Activated T-helper 1 cell treated with anti-CD3 and anti-CD28 coated beads, Interleukin-12 subunit alpha, Interleukin-12 subunit beta, Interleukin-2, Interleukin-4 antibody, amounts not matched to agents 30 ng/mL and 10 ng/mL and 1 ng/mL, durations not matched to agents 14 hours and 24 hours and 36 hours (primary cell): Measurements from ENCODE around the gene NDUFB2. TPM values are rescaled to one million over a fixed set of nuclear protein-coding genes. Genes with fewer than 3 reads are reported as not detected.
A peak's percentile ranks its signal among the peaks of the same experiment; 100 is the strongest.
"Not testable (repeated sequence)": the region's sequence is repeated elsewhere in the genome, so short reads cannot be mapped to it uniquely, and the experiment has no call there.

ENCODE experiments used
- DNase-seq: peaks from one replicate; pipeline ENCODE4 v3.0.0; 2021; ENCODE audit warnings: low spot score
- H3K27ac Mint-ChIP-seq: one replicate; pipeline ENCODE4 v1.8.0; 2021; ENCODE audit warnings: mild to moderate bottlenecking, mixed read lengths
- H3K27me3 Mint-ChIP-seq: one replicate; pipeline ENCODE4 v1.8.0; 2022; ENCODE audit warnings: mild to moderate bottlenecking, moderate library complexity, mixed read lengths; ENCODE audit not compliant: insufficient read depth
- H3K36me3 Mint-ChIP-seq: one replicate; pipeline ENCODE4 v1.8.0; 2021; ENCODE audit warnings: low read depth, mixed read lengths
- H3K4me1 Mint-ChIP-seq: one replicate; pipeline ENCODE4 v1.8.0; 2021; ENCODE audit warnings: low read depth, mixed read lengths
- H3K4me3 Mint-ChIP-seq: one replicate; pipeline ENCODE4 v1.8.0; 2021; ENCODE audit warnings: mild to moderate bottlenecking, moderate library complexity, mixed read lengths
- H3K9me3 Mint-ChIP-seq: one replicate; pipeline ENCODE4 v1.8.0; 2021; ENCODE audit warnings: mixed read lengths
- intact Hi-C: fragments of 100-400 bp; cut with micrococcal nuclease; formaldehyde crosslinking; loops from one replicate; pipeline ENCODE4 v1.15.1; 2024
- total RNA-seq: library from RNA; stranded (reverse); gene quantifications from 2 replicates; pipeline ENCODE4 v1.2.3, GENCODE V29; 2022

Gene NDUFB2
- total RNA-seq, 1 donor from 2014 or later, result 194 TPM

DNA sequence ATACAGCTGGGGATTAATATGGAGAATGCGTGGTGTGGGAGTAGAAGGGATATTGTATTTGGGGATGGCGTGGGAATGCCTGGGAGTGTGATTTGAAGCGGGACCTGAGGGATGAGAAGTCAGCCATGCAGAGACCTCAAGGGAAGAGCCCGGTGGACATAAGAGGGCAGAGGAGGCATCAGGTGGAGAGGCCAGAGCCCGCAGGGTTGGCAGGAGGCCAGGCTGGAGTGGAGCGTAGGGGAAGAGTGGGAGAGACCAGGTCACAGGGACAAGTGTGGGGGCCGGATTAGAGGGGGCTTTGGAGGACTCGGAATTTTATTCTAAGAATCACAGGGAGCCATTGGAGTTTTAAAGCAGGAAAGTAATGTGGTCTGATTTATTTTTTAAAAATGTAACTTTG, 2.0 kb downstream of the NDUFB2 start:
- peaks cover 18% of the 10 kb centered on the region for H3K36me3 Mint-ChIP-seq
- H3K27ac Mint-ChIP-seq, result no peak overlapping the region
- DNase-seq, result no peak
- no peaks in the 10 kb centered on the region for H3K9me3 Mint-ChIP-seq
- H3K4me1 Mint-ChIP-seq, result peaks cover 30% of the 10 kb centered on the region
- intact Hi-C loops, result loop anchor here (5.0 to 10.0 kb wide), 2 partner anchors 296 to 856 kb away; partner anchors contain the start of genes AGK and RAB19
- H3K4me3 Mint-ChIP-seq, result peak overlapping the region; percentile 90
- no peaks in the 10 kb centered on the region for H3K27me3 Mint-ChIP-seq

DNA sequence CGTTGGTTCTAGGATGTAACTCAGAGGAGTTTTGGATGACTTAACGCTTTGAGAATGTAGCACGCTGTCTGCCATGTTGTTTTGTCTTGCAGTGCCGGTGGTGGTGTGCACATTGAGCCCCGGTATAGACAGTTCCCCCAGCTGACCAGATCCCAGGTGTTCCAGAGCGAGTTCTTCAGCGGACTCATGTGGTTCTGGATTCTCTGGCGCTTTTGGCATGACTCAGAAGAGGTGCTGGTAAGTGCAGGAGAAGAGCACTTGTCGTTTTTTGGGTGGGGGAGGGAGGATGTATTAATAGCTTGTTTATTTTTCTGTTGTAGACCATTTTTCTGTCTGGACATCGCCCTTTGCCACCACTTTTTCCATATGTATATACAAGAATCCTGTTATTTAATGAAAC, 6.3 kb downstream of the NDUFB2 start:
- H3K27ac Mint-ChIP-seq, result no peak overlapping the region
- H3K9me3 Mint-ChIP-seq, result no peaks in the 10 kb centered on the region
- peaks cover 17% of the 10 kb centered on the region for H3K4me1 Mint-ChIP-seq
- intact Hi-C loops, result no loop called here
- no peak for DNase-seq
- H3K36me3 Mint-ChIP-seq, result peaks cover 29% of the 10 kb centered on the region
- no peak overlapping the region for H3K4me3 Mint-ChIP-seq
- H3K27me3 Mint-ChIP-seq, result no peaks in the 10 kb centered on the region

DNA sequence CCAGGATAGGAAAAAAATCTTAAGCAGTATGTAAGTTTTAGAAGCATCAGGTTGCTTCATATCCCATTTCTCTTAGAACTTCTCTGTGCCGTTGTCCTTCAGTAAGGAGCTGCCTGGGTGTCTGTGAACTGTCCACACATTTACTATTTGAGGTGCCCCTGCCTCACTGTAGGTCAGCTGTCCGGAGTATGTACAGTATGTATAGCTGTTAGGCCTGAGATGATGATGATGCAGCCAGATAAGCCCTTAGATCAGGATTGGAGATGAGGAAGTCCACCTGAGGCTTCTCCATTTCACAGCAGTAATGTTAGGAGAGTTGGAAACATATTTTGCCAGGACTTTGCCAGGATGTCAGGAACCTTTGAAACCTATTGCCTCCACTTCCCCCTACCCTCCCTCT, 7.7 kb downstream of the NDUFB2 start:
- H3K4me1 Mint-ChIP-seq, result peaks cover 7% of the 10 kb centered on the region
- no peak overlapping the region for H3K4me3 Mint-ChIP-seq
- H3K27ac Mint-ChIP-seq, result no peak overlapping the region
- H3K9me3 Mint-ChIP-seq, result no peaks in the 10 kb centered on the region
- peaks cover 25% of the 10 kb centered on the region for H3K36me3 Mint-ChIP-seq
- DNase-seq, result no peak
- intact Hi-C loops, result no loop called here
- no peaks in the 10 kb centered on the region for H3K27me3 Mint-ChIP-seq

DNA sequence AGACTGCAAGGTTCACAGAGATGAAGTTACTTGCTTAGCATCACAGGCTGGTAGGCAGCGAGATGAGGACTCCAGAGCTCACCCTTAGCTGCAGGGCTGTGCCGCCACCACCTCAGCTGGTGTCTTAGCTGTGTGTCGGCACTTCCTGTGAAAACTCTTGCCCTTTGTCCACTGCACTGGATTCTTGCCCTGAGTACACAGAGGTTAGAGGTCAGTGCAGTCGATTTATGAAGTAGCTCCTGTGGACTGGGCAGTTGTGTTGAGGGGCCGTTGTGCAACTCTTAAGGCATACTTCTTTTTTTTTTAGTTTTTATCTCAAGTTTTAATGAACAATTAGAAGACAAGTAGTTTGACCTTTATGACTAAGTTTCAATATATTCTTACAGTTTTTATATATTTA, 10.6 kb downstream of the NDUFB2 start:
- no peaks in the 10 kb centered on the region for H3K27me3 Mint-ChIP-seq
- intact Hi-C loops, result no loop called here
- no peak overlapping the region for H3K27ac Mint-ChIP-seq
- no peak for DNase-seq
- H3K36me3 Mint-ChIP-seq, result peaks cover 23% of the 10 kb centered on the region
- H3K4me1 Mint-ChIP-seq, result no peaks in the 10 kb centered on the region
- no peaks in the 10 kb centered on the region for H3K9me3 Mint-ChIP-seq
- H3K4me3 Mint-ChIP-seq, result no peak overlapping the region

DNA sequence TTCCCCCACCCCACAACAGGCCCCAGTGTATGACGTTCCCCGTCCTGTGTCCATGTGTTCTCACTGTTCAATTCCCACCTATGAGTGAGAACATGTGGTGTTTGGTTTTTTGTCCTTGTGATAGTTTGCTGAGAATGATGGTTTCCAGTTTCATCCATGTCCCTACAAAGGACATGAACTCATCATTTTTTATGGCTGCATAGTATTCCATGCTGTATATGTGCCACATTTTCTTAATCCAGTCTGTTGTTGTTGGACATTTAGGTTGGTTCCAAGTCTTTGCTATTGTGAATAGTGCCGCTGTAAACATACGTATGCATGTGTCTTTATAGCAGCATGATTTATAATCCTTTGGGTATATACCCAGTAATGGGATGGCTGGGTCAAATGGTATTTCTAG, 12.3 kb downstream of the NDUFB2 start:
- H3K27me3 Mint-ChIP-seq, H3K4me1 Mint-ChIP-seq, DNase-seq, intact Hi-C loops, H3K4me3 Mint-ChIP-seq, H3K27ac Mint-ChIP-seq, H3K9me3 Mint-ChIP-seq: not testable (repeated sequence)
- H3K36me3 Mint-ChIP-seq, result peaks cover 26% of the 10 kb centered on the region

DNA sequence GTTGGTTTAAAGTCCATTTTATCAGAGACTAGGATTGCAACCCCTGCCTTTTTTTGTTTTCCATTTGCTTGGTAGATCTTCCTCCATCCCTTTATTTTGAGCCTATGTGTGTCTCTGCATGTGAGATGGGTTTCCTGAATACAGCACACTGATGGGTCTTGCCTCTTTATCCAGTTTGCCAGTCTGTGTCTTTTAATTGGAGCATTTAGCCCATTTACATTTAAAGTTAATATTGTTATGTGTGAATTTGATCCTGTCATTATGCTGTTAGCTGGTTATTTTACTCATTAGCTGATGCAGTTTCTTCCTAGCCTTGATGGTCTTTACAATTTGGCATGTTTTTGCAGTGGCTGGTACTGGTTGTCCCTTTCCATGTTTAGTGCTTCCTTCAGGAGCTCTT, 15.9 kb downstream of the NDUFB2 start:
- H3K27ac Mint-ChIP-seq, H3K4me3 Mint-ChIP-seq, DNase-seq, H3K27me3 Mint-ChIP-seq, H3K4me1 Mint-ChIP-seq, H3K9me3 Mint-ChIP-seq, intact Hi-C loops: not testable (repeated sequence)
- H3K36me3 Mint-ChIP-seq, result peaks cover 15% of the 10 kb centered on the region

DNA sequence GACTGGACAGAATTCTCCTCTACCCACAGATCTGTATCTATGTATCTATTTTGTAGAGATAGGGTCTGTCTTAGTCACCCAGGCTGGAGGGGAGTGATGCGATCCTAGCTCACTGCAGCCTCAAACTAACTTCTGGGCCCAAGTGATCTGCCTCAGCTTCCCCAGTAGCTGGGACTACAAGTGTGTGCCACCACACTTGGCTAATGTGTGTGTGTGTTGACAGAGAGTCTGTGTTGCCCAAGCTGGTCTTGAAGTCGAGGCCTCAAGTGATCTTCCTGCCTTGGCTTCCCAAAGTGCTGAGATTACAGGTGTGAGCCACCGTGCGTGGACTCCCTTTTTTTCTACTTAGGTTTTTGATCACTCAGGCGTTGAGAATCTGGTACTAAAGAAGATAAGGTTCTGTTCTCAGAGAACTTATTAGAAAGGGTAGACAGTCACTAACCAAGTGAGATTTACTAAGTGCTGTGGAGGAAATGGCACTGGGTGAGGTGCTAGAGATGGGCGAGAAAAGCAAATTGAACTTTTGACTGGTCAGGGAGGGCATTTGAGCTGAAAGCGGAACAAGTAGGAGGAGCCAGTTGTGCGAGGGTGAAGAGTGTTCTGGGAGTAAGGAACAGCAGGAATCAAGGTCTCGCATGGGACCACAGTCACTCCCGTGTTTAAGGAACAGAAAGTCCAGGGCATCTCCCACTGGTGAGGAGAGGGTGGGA, 18.0 kb downstream of the NDUFB2 start:
- no peaks in the 10 kb centered on the region for H3K27me3 Mint-ChIP-seq
- no peaks in the 10 kb centered on the region for H3K9me3 Mint-ChIP-seq
- no peaks in the 10 kb centered on the region for H3K4me1 Mint-ChIP-seq
- no peak overlapping the region for H3K27ac Mint-ChIP-seq
- H3K36me3 Mint-ChIP-seq, result peaks cover 11% of the 10 kb centered on the region
- H3K4me3 Mint-ChIP-seq, result no peak overlapping the region
- DNase-seq, result no peak
- intact Hi-C loops, result no loop called here

DNA sequence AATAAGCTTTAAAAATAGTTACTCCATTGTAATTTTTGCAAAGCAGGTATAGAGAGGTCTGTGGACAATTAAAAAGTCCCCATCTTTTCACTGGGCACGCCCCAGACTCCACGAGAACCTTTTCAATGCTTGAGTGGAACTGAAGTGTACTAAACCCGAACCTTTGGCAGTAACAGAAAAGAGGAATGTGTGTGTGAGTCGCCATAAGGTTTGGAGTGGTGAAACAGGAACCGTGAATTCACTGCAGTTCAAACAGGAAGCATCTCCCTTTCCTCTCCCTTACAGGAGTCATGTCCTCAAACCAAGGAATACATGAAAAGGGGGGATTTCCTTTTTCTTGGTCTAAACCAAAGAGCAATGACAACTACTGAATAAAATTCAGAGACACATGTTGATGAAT, 23.2 kb downstream of the NDUFB2 start:
- intact Hi-C loops, result no loop called here
- Mint-ChIP-seq H3K27ac (no peak overlapping the region), H3K4me3 (no peak overlapping the region), H3K9me3 (no peaks in the 10 kb centered on the region), H3K36me3 (peaks cover 3% of the 10 kb centered on the region), H3K4me1 (peaks cover 16% of the 10 kb centered on the region), H3K27me3 (no peaks in the 10 kb centered on the region)
- no peak for DNase-seq

DNA sequence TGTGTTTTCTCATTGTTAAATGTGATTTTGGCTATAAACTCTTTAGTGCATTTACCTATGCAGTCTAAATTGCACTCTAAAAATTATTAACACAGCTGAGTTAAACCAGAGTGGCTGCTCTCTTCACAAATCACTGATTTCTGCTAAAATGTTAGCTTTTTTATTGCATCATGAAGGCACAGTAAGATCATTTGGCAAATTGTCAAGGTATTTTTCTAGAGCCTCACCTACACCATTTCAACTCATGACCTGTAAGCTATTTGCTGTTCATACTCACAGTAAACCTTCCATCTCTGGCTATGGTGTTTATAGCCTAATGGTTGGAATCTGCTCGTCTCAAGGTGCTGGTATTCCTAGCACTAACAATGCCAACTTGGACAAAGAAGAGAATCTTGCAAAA, 25.7 kb downstream of the NDUFB2 start:
- no peaks in the 10 kb centered on the region for H3K9me3 Mint-ChIP-seq
- intact Hi-C loops, result no loop called here
- H3K36me3 Mint-ChIP-seq, result peaks cover 3% of the 10 kb centered on the region
- no peak overlapping the region for H3K4me3 Mint-ChIP-seq
- peaks cover 16% of the 10 kb centered on the region for H3K4me1 Mint-ChIP-seq
- no peak overlapping the region for H3K27ac Mint-ChIP-seq
- DNase-seq, result no peak
- no peaks in the 10 kb centered on the region for H3K27me3 Mint-ChIP-seq

DNA sequence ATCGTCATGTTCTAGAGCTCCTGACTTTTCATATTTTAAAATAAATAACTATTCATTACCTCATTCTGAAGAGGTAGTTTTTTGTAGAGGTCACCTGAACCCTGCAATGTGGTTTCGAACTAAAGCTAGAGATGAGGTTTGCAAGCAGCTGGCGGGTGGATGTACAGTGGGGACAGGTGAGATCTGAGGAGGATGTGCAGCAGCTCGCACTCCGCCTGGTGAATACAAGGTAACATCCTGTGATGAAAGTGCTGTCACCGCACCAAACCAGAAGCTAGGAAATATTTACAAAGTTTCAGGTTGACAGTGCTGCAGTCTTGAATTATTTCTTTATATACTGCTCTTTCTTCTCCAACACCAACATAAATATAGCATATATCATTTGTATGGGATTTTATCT, 26.5 kb downstream of the NDUFB2 start:
- no peaks in the 10 kb centered on the region for H3K9me3 Mint-ChIP-seq
- peak; percentile 28 for DNase-seq
- H3K4me1 Mint-ChIP-seq, result peaks cover 16% of the 10 kb centered on the region
- H3K27ac Mint-ChIP-seq, result no peak overlapping the region
- no peaks in the 10 kb centered on the region for H3K27me3 Mint-ChIP-seq
- H3K4me3 Mint-ChIP-seq, result no peak overlapping the region
- peaks cover 3% of the 10 kb centered on the region for H3K36me3 Mint-ChIP-seq
- intact Hi-C loops, result no loop called here

DNA sequence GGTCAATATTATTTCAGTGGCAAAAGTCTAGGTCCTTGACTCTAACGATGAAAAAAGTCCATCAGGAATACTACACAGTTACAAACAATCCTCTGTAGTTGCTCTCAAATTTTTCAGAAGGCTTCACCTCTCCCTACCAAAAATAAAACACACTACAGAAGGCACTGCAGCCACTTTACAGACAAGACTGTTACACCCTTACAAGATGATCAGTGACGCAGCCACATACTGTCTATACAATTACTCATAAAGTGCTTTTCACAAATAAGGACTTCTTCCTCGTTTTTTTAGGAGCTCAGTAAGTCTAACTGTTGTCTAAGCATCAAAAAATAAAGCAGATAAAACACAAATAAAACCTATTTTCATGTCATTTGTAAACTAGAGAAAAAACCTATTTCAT, 27.1 kb downstream of the NDUFB2 start:
- Mint-ChIP-seq H3K4me3 (no peak overlapping the region), H3K4me1 (peaks cover 16% of the 10 kb centered on the region), H3K27ac (no peak overlapping the region), H3K36me3 (peaks cover 3% of the 10 kb centered on the region), H3K27me3 (no peaks in the 10 kb centered on the region), H3K9me3 (no peaks in the 10 kb centered on the region)
- intact Hi-C loops, result no loop called here
- DNase-seq, result no peak

DNA sequence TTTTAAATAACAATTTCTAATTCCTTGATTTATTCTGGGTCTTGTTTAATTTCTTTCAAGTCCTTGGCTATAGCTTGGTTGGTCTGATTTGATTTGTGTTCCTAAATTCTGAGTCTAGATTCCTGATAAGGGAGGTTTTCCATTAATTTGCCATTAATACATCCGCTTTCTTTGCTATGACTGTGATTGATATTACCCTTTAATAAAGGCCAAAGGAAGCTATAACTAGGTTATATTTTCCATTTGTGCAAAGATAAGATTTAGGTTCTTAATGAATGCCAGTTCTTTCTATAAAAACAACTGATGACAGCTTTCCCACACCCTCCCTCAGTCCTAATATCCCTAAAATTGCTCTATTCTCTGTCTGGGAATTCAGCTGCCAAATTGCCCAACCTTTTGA, 28.2 kb downstream of the NDUFB2 start:
- Mint-ChIP-seq H3K27me3 (no peaks in the 10 kb centered on the region), H3K9me3 (no peaks in the 10 kb centered on the region), H3K4me1 (peaks cover 16% of the 10 kb centered on the region), H3K4me3 (no peak overlapping the region), H3K36me3 (peaks cover 3% of the 10 kb centered on the region), H3K27ac (no peak overlapping the region)
- intact Hi-C loops, result loop anchor here (5.0 kb wide), 1 partner anchor 288 kb away; the partner anchor contains the start of gene MRPS33
- no peak for DNase-seq

DNA sequence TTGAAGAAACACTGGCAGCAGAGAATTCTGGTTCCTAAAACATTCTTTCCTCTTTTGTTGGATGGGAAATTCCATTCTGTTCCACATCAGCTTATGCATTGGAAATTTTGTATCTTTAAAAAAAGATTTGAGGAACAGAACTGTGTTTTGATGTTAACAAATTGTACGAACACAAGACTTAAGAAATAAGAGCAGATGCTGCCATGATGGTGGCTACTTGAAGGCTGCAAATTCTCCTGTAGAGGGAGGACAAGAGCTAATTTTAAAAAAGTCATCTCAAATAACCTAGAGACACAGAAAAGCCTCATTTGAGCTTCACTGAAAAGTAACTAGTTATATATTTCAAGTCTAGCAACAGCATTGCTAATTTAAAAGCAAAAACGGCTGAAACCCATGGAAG, 29.8 kb downstream of the NDUFB2 start:
- no peak for DNase-seq
- H3K4me1 Mint-ChIP-seq, result peaks cover 16% of the 10 kb centered on the region
- H3K27ac Mint-ChIP-seq, result no peak overlapping the region
- H3K27me3 Mint-ChIP-seq, result no peaks in the 10 kb centered on the region
- H3K36me3 Mint-ChIP-seq, result peaks cover 3% of the 10 kb centered on the region
- H3K9me3 Mint-ChIP-seq, result no peaks in the 10 kb centered on the region
- intact Hi-C loops, result loop anchor here (5.0 kb wide), 1 partner anchor 286 kb away; the partner anchor contains the start of gene MRPS33
- no peak overlapping the region for H3K4me3 Mint-ChIP-seq

DNA sequence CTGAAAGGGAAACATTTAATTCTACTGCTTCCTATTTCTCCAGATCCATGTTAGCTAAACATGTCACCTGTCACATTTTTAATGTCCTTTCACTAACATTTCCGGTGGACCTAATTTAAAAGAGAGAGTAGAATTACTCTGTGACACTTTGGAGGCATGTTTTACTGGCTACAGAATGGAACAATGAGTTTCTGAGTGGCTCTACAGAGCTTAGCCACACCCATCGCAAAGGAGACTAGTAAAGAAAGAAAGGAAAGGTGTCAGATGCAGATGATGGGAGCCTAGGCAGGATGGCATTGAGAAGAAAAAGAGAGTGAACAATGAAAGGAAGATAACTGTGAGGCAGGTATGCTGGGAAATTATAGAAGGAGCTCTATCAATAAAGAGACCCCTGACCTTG, 35.9 kb downstream of the NDUFB2 start:
- Mint-ChIP-seq H3K27ac (no peak overlapping the region), H3K4me3 (no peak overlapping the region), H3K9me3 (no peaks in the 10 kb centered on the region), H3K36me3 (peaks cover 5% of the 10 kb centered on the region), H3K27me3 (no peaks in the 10 kb centered on the region), H3K4me1 (no peaks in the 10 kb centered on the region)
- intact Hi-C loops, result no loop called here
- no peak for DNase-seq
